Gastrocnemius medialis (tissue), 4 donors: ENCODE results near the gene KLF2.

Source experiments
- CTCF ChIP-seq, 5 experiments: fragments of 450-650 bp in 3 of 5; fragments of 200-600 bp in 2 of 5; sonication (generic) in 2 of 5; IDR thresholded peaks in 4 of 5; conservative IDR thresholded peaks in 1 of 5; 1 replicate in 4 of 5; 2 replicates in 1 of 5; pipeline ENCODE4 v1.5.1; 2016 to 2019; ENCODE audit warnings: antibody characterized with exemption in 5 of 5, mild to moderate bottlenecking in 3 of 5, moderate library complexity in 3 of 5
- POLR2A ChIP-seq, 2 donors: fragments of 450-650 bp; IDR thresholded peaks; one replicate each; pipeline ENCODE4 v1.6.1; 2017; ENCODE audit warnings: antibody characterized with exemption in 2 of 2, mild to moderate bottlenecking in 2 of 2, moderate library complexity in 2 of 2

DNA sequence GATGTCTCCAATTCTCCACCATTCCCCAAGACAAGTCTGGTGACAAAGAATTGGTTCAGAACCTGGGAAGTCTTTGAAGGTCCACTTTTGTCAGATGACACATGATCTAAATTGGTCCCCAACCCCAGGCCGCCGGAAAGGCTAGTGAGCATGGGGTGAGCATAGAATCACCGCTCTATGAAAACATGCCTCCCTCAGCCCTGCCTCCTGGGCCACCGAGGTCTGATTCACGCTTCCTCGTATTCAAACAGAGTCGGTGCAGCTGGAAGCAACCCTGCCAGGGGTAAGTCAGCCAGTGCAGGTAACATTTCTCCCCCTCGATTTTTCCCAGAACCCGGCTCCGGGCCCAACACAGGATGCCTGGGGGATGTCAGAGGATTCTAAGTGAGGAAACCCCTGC, 33.9 kb upstream of the KLF2 start:
- TF ChIP-seq CTCF (IDR thresholded peaks at IDR 0.05 in 4 of 5, conservative IDR thresholded peaks at IDR 0.05 in 1 of 5) (no peak), POLR2A (IDR thresholded peaks at IDR 0.05) (peak in 1 of 2 donors; percentile 32)
